HCT116 (cell line): Measurements from ENCODE around the gene TTF2.

Source experiments
- CTCF ChIP-seq, 3 experiments: fragments of 200-600 bp in 1 of 3; sonication (generic) in 1 of 3; IDR thresholded peaks in 2 of 3; conservative IDR thresholded peaks in 1 of 3; 2 replicates each; pipeline ENCODE4 v1.5.1; 2012 to 2017; ENCODE audit warnings: low read depth in 2 of 3, low read length in 2 of 3, antibody characterized with exemption in 1 of 3, borderline replicate concordance in 1 of 3, control low read depth in 1 of 3, mild to moderate bottlenecking in 1 of 3, mixed read lengths in 1 of 3, mixed run types in 1 of 3, moderate library complexity in 1 of 3; ENCODE audit not compliant: insufficient read depth in 1 of 3
- ELF1 ChIP-seq: IDR thresholded peaks from 2 replicates; pipeline ENCODE4 v1.6.1; 2012; ENCODE audit warnings: low read depth, borderline replicate concordance
- MAX ChIP-seq: IDR thresholded peaks from 2 replicates; pipeline ENCODE4 v1.6.1; 2012
- POLR2AphosphoS5 ChIP-seq: IDR thresholded peaks from 2 replicates; pipeline ENCODE4 v1.6.1; 2011; ENCODE audit warnings: mild to moderate bottlenecking, low read depth, low read length, moderate library complexity
- REST ChIP-seq: IDR thresholded peaks from 2 replicates; pipeline ENCODE4 v1.6.1; 2012; ENCODE audit warnings: low read depth
- SP1 ChIP-seq: IDR thresholded peaks from 2 replicates; pipeline ENCODE4 v1.6.1; 2012; ENCODE audit warnings: low read depth
- TCF7L2 ChIP-seq: IDR thresholded peaks from 2 replicates; pipeline ENCODE4 v1.7.0; 2011; ENCODE audit warnings: borderline replicate concordance, inconsistent platforms; ENCODE audit not compliant: insufficient read depth, insufficient read length; ENCODE audit errors: extremely low read depth
- ZBTB33 ChIP-seq: IDR thresholded peaks from 2 replicates; pipeline ENCODE4 v1.6.1; 2011; ENCODE audit warnings: mild to moderate bottlenecking, low read length, moderate library complexity; ENCODE audit not compliant: insufficient replicate concordance; ENCODE audit errors: extremely low read depth

- TF ChIP-seq ZBTB33: no peak
- TF ChIP-seq REST: no peak
- TF ChIP-seq SP1: no peak
- no peak for TF ChIP-seq ELF1
- no peak for TF ChIP-seq POLR2AphosphoS5
- TF ChIP-seq TCF7L2: no peak
- 0 out of 6 replicates have a peak, but pooled peaks of 1 of the 3 experiments have one; percentile 17 for TF ChIP-seq CTCF (IDR thresholded peaks at IDR 0.05 in 2 of 3, conservative IDR thresholded peaks at IDR 0.05 in 1 of 3; ENCODE audit: borderline replicate concordance in 1 of 3, insufficient read depth in 1 of 3, low read depth in 2 of 3, low read length in 2 of 3)
- no peak for TF ChIP-seq MAX
These were observed 52.1 kb downstream of the TTF2 start for GRCh38 chr1:117112047-117112717.
